ENCODE results near the gene RBM33. TPM values are rescaled to one million over a fixed set of nuclear protein-coding genes. Genes with fewer than 3 reads are reported as not detected.

The RBM33 gene
- total and polyA plus RNA-seq, 7 donors: 11.6 to 49.3 (median 40.4) TPM

DNA sequence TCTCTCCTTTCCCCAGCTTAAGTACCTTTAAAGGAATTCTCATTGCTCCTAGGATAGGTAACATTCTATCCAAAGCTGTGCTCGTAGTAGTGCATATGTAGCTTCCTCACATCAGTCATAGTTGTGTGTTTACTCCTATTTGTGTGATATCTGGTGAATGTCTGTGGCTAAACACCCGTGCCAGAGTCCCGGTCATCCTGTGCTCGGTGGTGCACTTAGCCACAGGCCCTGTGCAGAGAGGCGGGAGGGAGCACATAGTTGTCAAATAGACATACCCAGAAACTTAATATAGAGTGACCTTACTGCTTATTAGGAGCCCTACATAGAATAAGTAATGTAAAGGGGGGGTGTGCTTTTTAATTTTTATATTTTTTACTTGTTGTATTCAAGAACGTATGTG lies 76.6 kb downstream of the RBM33 start:
- 81 to 92% (median 82%) methylated on average over 6 of the region's 6 CpGs for WGBS, 3 donors
- no peak for TF ChIP-seq CTCF (IDR thresholded peaks at IDR 0.05)
- ATAC-seq: peak in 1 of 4 donors; percentile 46

GRCh38 chr7:155722118-155722517 lies 77.7 kb downstream of the RBM33 start:
- DNase-seq: no peak
- H3K9me3 ChIP-seq: no peaks in the 10 kb centered on the region
- no peak overlapping the region for H3K4me3 ChIP-seq
- peaks cover 18% of the 10 kb centered on the region for H3K4me1 ChIP-seq
- peak in 1 of 4 donors; percentile 40 for ATAC-seq
- intact Hi-C loops (cut with DNase I): no loop called here
- no peak overlapping the region for H3K27ac ChIP-seq
- H3K36me3 ChIP-seq (ENCODE audit: insufficient read depth in 1 of 2, low read depth in 1 of 2): peaks cover 0 to 27% of the 10 kb centered on the region in 2 donors
- H3K27me3 ChIP-seq (ENCODE audit: insufficient read depth in 3 of 3, low read length in 2 of 3): no peaks in the 10 kb centered on the region
- WGBS, 3 donors: 80 to 96% (median 88%) methylated on average over 2 of the region's 2 CpGs
- TF ChIP-seq CTCF (IDR thresholded peaks at IDR 0.05): no peak

More for the DNA sequence above, 76.6 kb downstream of the RBM33 start:
- Histone ChIP-seq H3K27ac (no peak overlapping the region), H3K36me3 (ENCODE audit: insufficient read depth in 1 of 2, low read depth in 1 of 2) (peaks cover 0 to 29% of the 10 kb centered on the region in 2 donors), H3K27me3 (ENCODE audit: insufficient read depth in 3 of 3, low read length in 2 of 3) (no peaks in the 10 kb centered on the region), H3K9me3 (no peaks in the 10 kb centered on the region), H3K4me1 (peaks cover 17% of the 10 kb centered on the region), H3K4me3 (no peak overlapping the region)
- no peak for DNase-seq
- intact Hi-C loops (cut with DNase I): no loop called here

GRCh38 chr7:155722936-155723335 lies 78.5 kb downstream of the RBM33 start:
- TF ChIP-seq CTCF (IDR thresholded peaks at IDR 0.05): no peak
- Histone ChIP-seq H3K27ac (no peak overlapping the region), H3K4me1 (peaks cover 18% of the 10 kb centered on the region), H3K27me3 (ENCODE audit: insufficient read depth in 3 of 3, low read length in 2 of 3) (no peaks in the 10 kb centered on the region), H3K36me3 (ENCODE audit: insufficient read depth in 1 of 2, low read depth in 1 of 2) (peaks cover 0 to 32% of the 10 kb centered on the region in 2 donors), H3K9me3 (no peaks in the 10 kb centered on the region), H3K4me3 (no peak overlapping the region)
- ATAC-seq (no peak), DNase-seq (no peak)
- WGBS, 3 donors: 81 to 90% (median 85%) methylated on average over 4 of the region's 4 CpGs
- intact Hi-C loops (cut with DNase I): no loop called here

GRCh38 chr7:155724327-155725005 lies 80.0 kb downstream of the RBM33 start:
- WGBS, 3 donors: 91 to 96% (median 92%) methylated on average over 14 of the region's 14 CpGs

More at GRCh38 chr7:155724327-155725005, 80.0 kb downstream of the RBM33 start:
- Histone ChIP-seq H3K9me3 (no peaks in the 10 kb centered on the region), H3K27me3 (ENCODE audit: insufficient read depth in 3 of 3, low read length in 2 of 3) (no peaks in the 10 kb centered on the region), H3K36me3 (ENCODE audit: insufficient read depth in 1 of 2, low read depth in 1 of 2) (peaks cover 0 to 29% of the 10 kb centered on the region in 2 donors), H3K27ac (no peak overlapping the region), H3K4me1 (peaks cover 18% of the 10 kb centered on the region), H3K4me3 (no peak overlapping the region)
- TF ChIP-seq CTCF (IDR thresholded peaks at IDR 0.05): no peak
- DNase-seq (no peak), ATAC-seq (peak in 2 of 4 donors; percentile 34 to 61)
- intact Hi-C loops (cut with DNase I): no loop called here
